Nephron (organoid): ENCODE data around the gene FLVCR2.

ENCODE experiments used
- H3K27ac Mint-ChIP-seq, 3 experiments: 2 replicates each; pipeline ENCODE4 v1.8.0; 2020; ENCODE audit warnings: mixed read lengths in 3 of 3, mild to moderate bottlenecking in 2 of 3, moderate library complexity in 1 of 3
- H3K27me3 Mint-ChIP-seq: 2 replicates; pipeline ENCODE4 v1.8.0; 2021; ENCODE audit warnings: low read depth, mild to moderate bottlenecking, moderate library complexity, mixed read lengths
- H3K36me3 Mint-ChIP-seq: 2 replicates; pipeline ENCODE4 v1.8.0; 2020; ENCODE audit warnings: low read depth, mixed read lengths
- H3K4me1 Mint-ChIP-seq: 2 replicates; pipeline ENCODE4 v1.8.0; 2020; ENCODE audit warnings: mixed read lengths
- H3K4me3 Mint-ChIP-seq, 3 experiments: 2 replicates each; pipeline ENCODE4 v1.8.0; 2020; ENCODE audit warnings: mild to moderate bottlenecking in 3 of 3, mixed read lengths in 3 of 3, moderate library complexity in 2 of 3
- H3K9me3 Mint-ChIP-seq: 2 replicates; pipeline ENCODE4 v1.8.0; 2020; ENCODE audit warnings: mixed read lengths
- CTCF ChIP-seq, 3 experiments: fragments of 200-600 bp; sonication (generic); IDR thresholded peaks; one replicate each; pipeline ENCODE4 v1.5.0; 2021; ENCODE audit warnings: antibody characterized with exemption in 3 of 3; ENCODE audit not compliant: unreplicated experiment in 3 of 3

The FLVCR2 gene

GRCh38 chr14:75646762-75647161, 68.3 kb downstream of the FLVCR2 start:
- peak overlapping the region in 2 of 3 experiments; percentile 2 to 78 for H3K27ac Mint-ChIP-seq
- no peaks in the 10 kb centered on the region for H3K27me3 Mint-ChIP-seq
- H3K4me1 Mint-ChIP-seq = peaks cover 55% of the 10 kb centered on the region
- H3K9me3 Mint-ChIP-seq = no peaks in the 10 kb centered on the region
- H3K4me3 Mint-ChIP-seq = no peak overlapping the region
- TF ChIP-seq CTCF (IDR thresholded peaks at IDR 0.05; ENCODE audit: unreplicated experiment in 3 of 3) = no peak
- H3K36me3 Mint-ChIP-seq = peaks cover 35% of the 10 kb centered on the region

DNA sequence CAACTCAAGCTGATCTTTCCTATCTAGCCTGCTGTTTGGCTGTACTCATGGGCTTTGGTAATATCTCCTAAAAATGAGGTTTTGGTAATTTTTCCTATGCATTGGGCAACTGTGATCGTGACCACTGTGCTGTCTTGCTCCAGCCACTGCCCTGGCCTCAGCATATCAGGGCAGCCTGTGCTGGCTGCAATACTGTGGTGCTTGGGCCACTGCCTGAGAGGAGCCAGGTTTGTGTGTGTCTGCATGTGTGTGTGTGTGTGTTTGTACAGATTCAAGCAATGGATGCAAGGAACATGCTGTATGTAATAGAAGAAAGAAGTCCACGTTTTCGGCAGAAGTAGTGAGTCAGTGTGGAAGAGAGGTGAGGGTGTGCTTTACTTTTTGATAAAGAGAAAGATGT, 69.2 kb downstream of the FLVCR2 start:
- no peak overlapping the region for H3K4me3 Mint-ChIP-seq
- peaks cover 43% of the 10 kb centered on the region for H3K36me3 Mint-ChIP-seq
- no peak for TF ChIP-seq CTCF (IDR thresholded peaks at IDR 0.05; ENCODE audit: unreplicated experiment in 3 of 3)
- H3K9me3 Mint-ChIP-seq = no peaks in the 10 kb centered on the region
- peak overlapping the region; percentile 43 to 91 (median 78) for H3K27ac Mint-ChIP-seq
- H3K27me3 Mint-ChIP-seq = no peaks in the 10 kb centered on the region
- H3K4me1 Mint-ChIP-seq = peaks cover 55% of the 10 kb centered on the region

- H3K27ac Mint-ChIP-seq = peak overlapping the region; percentile 78 to 91 (median 82)
- H3K9me3 Mint-ChIP-seq = no peaks in the 10 kb centered on the region
- peaks cover 54% of the 10 kb centered on the region for H3K4me1 Mint-ChIP-seq
- peak overlapping the region in 2 of 3 experiments; percentile 0 to 16 for H3K4me3 Mint-ChIP-seq
- H3K27me3 Mint-ChIP-seq = no peaks in the 10 kb centered on the region
- peaks cover 49% of the 10 kb centered on the region for H3K36me3 Mint-ChIP-seq
- no peak for TF ChIP-seq CTCF (IDR thresholded peaks at IDR 0.05; ENCODE audit: unreplicated experiment in 3 of 3)
Observed at GRCh38 chr14:75648066-75648838, 69.8 kb downstream of the FLVCR2 start.

- Mint-ChIP-seq H3K27ac (peak overlapping the region; percentile 8 to 92 (median 86)), H3K4me3 (no peak overlapping the region), H3K9me3 (no peaks in the 10 kb centered on the region), H3K36me3 (peaks cover 57% of the 10 kb centered on the region), H3K27me3 (no peaks in the 10 kb centered on the region), H3K4me1 (peaks cover 50% of the 10 kb centered on the region)
- TF ChIP-seq CTCF (IDR thresholded peaks at IDR 0.05; ENCODE audit: unreplicated experiment in 3 of 3) = no peak
Observed at GRCh38 chr14:75649337-75649736, 70.9 kb downstream of the FLVCR2 start.

- Mint-ChIP-seq H3K27me3 (no peaks in the 10 kb centered on the region), H3K27ac (peak overlapping the region; percentile 6 to 92 (median 86)), H3K4me1 (peaks cover 47% of the 10 kb centered on the region), H3K4me3 (no peak overlapping the region), H3K9me3 (no peaks in the 10 kb centered on the region), H3K36me3 (peaks cover 57% of the 10 kb centered on the region)
- TF ChIP-seq CTCF (IDR thresholded peaks at IDR 0.05; ENCODE audit: unreplicated experiment in 3 of 3) = no peak
Observed at GRCh38 chr14:75649773-75650172, 71.4 kb downstream of the FLVCR2 start.
